Measurements from ENCODE around the gene RIMBP2. TPM values are rescaled to one million over a fixed set of nuclear protein-coding genes. Genes with fewer than 3 reads are reported as not detected.

Gene RIMBP2
- polyA plus RNA-seq, 1 donor (not counting 4 experiments of a cell fraction or from before 2014, with no cell fraction given): 0.16 TPM

DNA sequence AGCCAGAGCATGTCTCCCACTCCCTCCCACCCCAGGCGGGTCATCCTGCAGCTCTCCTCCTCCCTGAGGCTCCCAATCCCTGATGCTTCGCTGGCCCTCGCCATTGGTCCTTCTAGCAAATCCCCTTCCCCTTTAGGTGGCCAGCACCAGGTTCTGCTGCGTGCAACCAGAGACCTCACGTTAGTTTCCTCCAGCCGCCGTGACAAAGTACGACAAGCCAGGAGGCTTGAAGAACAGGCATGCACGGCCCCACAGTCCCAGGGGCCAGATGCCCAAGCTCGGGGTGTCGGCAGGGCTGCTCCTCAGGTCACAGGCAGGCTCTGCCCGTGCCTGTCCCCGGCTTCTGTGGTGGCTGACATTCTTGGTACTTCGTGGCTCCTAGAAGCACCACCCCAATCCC, 95.8 kb downstream of the RIMBP2 start:
- dilution Hi-C loops (cut with MboI; ENCODE audit: extremely low pct_ligation_motif_present, low sequenced_read_pairs): no loop called here
- DNase-seq (ENCODE audit: low read depth, low spot score): no peak
- Histone ChIP-seq H3K9me3 (ENCODE audit: control insufficient read depth, low read depth, low read length) (peaks cover 6% of the 10 kb centered on the region), H3K79me2 (ENCODE audit: control insufficient read depth, insufficient read depth, low read length) (no peaks in the 10 kb centered on the region), H3K27ac (ENCODE audit: control insufficient read depth, insufficient read depth, low read length) (no peak overlapping the region), H2AFZ (ENCODE audit: control insufficient read depth, low read length) (no peak overlapping the region), H3K4me1 (ENCODE audit: control insufficient read depth, extremely low read depth, insufficient read depth, low read length) (no peaks in the 10 kb centered on the region), H3K4me2 (ENCODE audit: control insufficient read depth, extremely low read depth, insufficient read depth, low read depth, low read length) (no peak overlapping the region), H3K36me3 (ENCODE audit: control insufficient read depth in 2 of 2, extremely low read depth in 1 of 2, insufficient read depth in 2 of 2, low read length in 2 of 2) (no peaks in the 10 kb centered on the region), H4K20me1 (ENCODE audit: control insufficient read depth, extremely low read depth, insufficient read depth, low read length) (no peaks in the 10 kb centered on the region), H3K9ac (ENCODE audit: control insufficient read depth, extremely low read depth, insufficient read depth, low read length) (no peak overlapping the region), H3K9me1 (ENCODE audit: control insufficient read depth, extremely low read depth, insufficient read depth, low read length) (no peaks in the 10 kb centered on the region), H3K27me3 (ENCODE audit: control insufficient read depth, extremely low read depth, insufficient read depth, low read length) (no peaks in the 10 kb centered on the region), H3K4me3 (ENCODE audit: control insufficient read depth in 2 of 3, extremely low read depth in 1 of 3, insufficient read depth in 2 of 3, low read depth in 1 of 3, low read length in 3 of 3) (no peak overlapping the region)
- no peak for FAIRE-seq
- TF ChIP-seq EZH2 (IDR thresholded peaks at IDR 0.05; ENCODE audit: low read length): no peak
- TF ChIP-seq, protein P1, sequence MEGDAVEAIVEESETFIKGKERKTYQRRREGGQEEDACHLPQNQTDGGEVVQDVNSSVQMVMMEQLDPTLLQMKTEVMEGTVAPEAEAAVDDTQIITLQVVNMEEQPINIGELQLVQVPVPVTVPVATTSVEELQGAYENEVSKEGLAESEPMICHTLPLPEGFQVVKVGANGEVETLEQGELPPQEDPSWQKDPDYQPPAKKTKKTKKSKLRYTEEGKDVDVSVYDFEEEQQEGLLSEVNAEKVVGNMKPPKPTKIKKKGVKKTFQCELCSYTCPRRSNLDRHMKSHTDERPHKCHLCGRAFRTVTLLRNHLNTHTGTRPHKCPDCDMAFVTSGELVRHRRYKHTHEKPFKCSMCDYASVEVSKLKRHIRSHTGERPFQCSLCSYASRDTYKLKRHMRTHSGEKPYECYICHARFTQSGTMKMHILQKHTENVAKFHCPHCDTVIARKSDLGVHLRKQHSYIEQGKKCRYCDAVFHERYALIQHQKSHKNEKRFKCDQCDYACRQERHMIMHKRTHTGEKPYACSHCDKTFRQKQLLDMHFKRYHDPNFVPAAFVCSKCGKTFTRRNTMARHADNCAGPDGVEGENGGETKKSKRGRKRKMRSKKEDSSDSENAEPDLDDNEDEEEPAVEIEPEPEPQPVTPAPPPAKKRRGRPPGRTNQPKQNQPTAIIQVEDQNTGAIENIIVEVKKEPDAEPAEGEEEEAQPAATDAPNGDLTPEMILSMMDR (optimal IDR thresholded peaks at IDR 0.05 in 1 of 3, IDR thresholded peaks at IDR 0.05 in 1 of 3, conservative IDR thresholded peaks at IDR 0.05 in 1 of 3; ENCODE audit: extremely low read depth in 1 of 3, insufficient read depth in 2 of 3, low read length in 3 of 3): no peak

- H2AFZ ChIP-seq (ENCODE audit: control insufficient read depth, low read length): no peak overlapping the region
- DNase-seq (ENCODE audit: low read depth, low spot score): no peak
- no peaks in the 10 kb centered on the region for H3K79me2 ChIP-seq (ENCODE audit: control insufficient read depth, insufficient read depth, low read length)
- H3K4me3 ChIP-seq (ENCODE audit: control insufficient read depth in 2 of 3, extremely low read depth in 1 of 3, insufficient read depth in 2 of 3, low read depth in 1 of 3, low read length in 3 of 3): no peak overlapping the region
- no peaks in the 10 kb centered on the region for H3K4me1 ChIP-seq (ENCODE audit: control insufficient read depth, extremely low read depth, insufficient read depth, low read length)
- H3K27me3 ChIP-seq (ENCODE audit: control insufficient read depth, extremely low read depth, insufficient read depth, low read length): no peaks in the 10 kb centered on the region
- dilution Hi-C loops (cut with MboI; ENCODE audit: extremely low pct_ligation_motif_present, low sequenced_read_pairs): no loop called here
- H3K9ac ChIP-seq (ENCODE audit: control insufficient read depth, extremely low read depth, insufficient read depth, low read length): no peak overlapping the region
- no peaks in the 10 kb centered on the region for H3K9me1 ChIP-seq (ENCODE audit: control insufficient read depth, extremely low read depth, insufficient read depth, low read length)
- no peak overlapping the region for H3K4me2 ChIP-seq (ENCODE audit: control insufficient read depth, extremely low read depth, insufficient read depth, low read depth, low read length)
- H3K36me3 ChIP-seq (ENCODE audit: control insufficient read depth in 2 of 2, extremely low read depth in 1 of 2, insufficient read depth in 2 of 2, low read length in 2 of 2): no peaks in the 10 kb centered on the region
- TF ChIP-seq, protein P1 (optimal IDR thresholded peaks at IDR 0.05 in 1 of 3, IDR thresholded peaks at IDR 0.05 in 1 of 3, conservative IDR thresholded peaks at IDR 0.05 in 1 of 3; ENCODE audit: extremely low read depth in 1 of 3, insufficient read depth in 2 of 3, low read length in 3 of 3): no peak
- TF ChIP-seq EZH2 (IDR thresholded peaks at IDR 0.05; ENCODE audit: low read length): no peak
- peaks cover 6% of the 10 kb centered on the region for H3K9me3 ChIP-seq (ENCODE audit: control insufficient read depth, low read depth, low read length)
- FAIRE-seq: no peak
- H3K27ac ChIP-seq (ENCODE audit: control insufficient read depth, insufficient read depth, low read length): no peak overlapping the region
- no peaks in the 10 kb centered on the region for H4K20me1 ChIP-seq (ENCODE audit: control insufficient read depth, extremely low read depth, insufficient read depth, low read length)
These were observed 96.6 kb downstream of the RIMBP2 start for GRCh38 chr12:130619385-130620001.
